K562 (cell line): ENCODE data around the gene RGS3. TPM values are rescaled to one million over a fixed set of nuclear protein-coding genes. Genes with fewer than 3 reads are reported as not detected.

Experiments
- ZFP30 ChIP-seq: fragments of 250-450 bp; sonication (Bioruptor Pico); IDR thresholded peaks from 2 replicates; pipeline ENCODE4 v1.8.0; 2022; ENCODE audit warnings: moderate library complexity, mild to moderate bottlenecking, inconsistent platforms, borderline replicate concordance
- polyA plus RNA-seq, 8 experiments: library from polyadenylated mRNA; depleted of rRNA in 4 of 8; stranded (reverse) in 5 of 8; unstranded in 3 of 8; fragments of >200 nt; fragmentation: Nextera tagmentation in 2 of 8; fragmentation: Illumina TruSeq in 1 of 8; extraction: Ambion mirVana in 2 of 8; extraction: Trizol in 1 of 8; gene quantifications; 2 replicates each; pipeline versions ENCODE4 v1.2.1 to v1.2.3, GENCODE V29; 2011 to 2014; ENCODE audit warnings: inconsistent platforms in 1 of 8, missing spikeins in 1 of 8
- total RNA-seq, 7 experiments: library from RNA; depleted of rRNA in 6 of 7; stranded (reverse); fragments of >200 nt in 6 of 7; fragmentation: Illumina TruSeq in 2 of 7; extraction: Trizol in 2 of 7; gene quantifications; 2 replicates each; pipeline versions ENCODE4 v1.2.1 to v1.2.3, GENCODE V29; 2011 to 2021; ENCODE audit warnings: low replicate concordance in 1 of 7
- TF ChIP-seq, protein P1 (sequence below), 2 experiments: fragments of 450-650 bp in 1 of 2; sonication (generic) in 1 of 2; formaldehyde crosslinking in 1 of 2; IDR thresholded peaks; 2 replicates each; pipeline versions ENCODE4 v1.7.1 to v1.9.0; 2016 to 2022; ENCODE audit warnings: inconsistent platforms in 1 of 2, mild to moderate bottlenecking in 1 of 2, missing genetic modification reagents in 1 of 2

Gene RGS3
- total and polyA plus RNA-seq, 9 of the 15 experiments (the other 6 are each of a cell fraction or from before 2014, with no cell fraction given): 0.08 to 2.9 (median 0.95) TPM

- TF ChIP-seq, protein P1, sequence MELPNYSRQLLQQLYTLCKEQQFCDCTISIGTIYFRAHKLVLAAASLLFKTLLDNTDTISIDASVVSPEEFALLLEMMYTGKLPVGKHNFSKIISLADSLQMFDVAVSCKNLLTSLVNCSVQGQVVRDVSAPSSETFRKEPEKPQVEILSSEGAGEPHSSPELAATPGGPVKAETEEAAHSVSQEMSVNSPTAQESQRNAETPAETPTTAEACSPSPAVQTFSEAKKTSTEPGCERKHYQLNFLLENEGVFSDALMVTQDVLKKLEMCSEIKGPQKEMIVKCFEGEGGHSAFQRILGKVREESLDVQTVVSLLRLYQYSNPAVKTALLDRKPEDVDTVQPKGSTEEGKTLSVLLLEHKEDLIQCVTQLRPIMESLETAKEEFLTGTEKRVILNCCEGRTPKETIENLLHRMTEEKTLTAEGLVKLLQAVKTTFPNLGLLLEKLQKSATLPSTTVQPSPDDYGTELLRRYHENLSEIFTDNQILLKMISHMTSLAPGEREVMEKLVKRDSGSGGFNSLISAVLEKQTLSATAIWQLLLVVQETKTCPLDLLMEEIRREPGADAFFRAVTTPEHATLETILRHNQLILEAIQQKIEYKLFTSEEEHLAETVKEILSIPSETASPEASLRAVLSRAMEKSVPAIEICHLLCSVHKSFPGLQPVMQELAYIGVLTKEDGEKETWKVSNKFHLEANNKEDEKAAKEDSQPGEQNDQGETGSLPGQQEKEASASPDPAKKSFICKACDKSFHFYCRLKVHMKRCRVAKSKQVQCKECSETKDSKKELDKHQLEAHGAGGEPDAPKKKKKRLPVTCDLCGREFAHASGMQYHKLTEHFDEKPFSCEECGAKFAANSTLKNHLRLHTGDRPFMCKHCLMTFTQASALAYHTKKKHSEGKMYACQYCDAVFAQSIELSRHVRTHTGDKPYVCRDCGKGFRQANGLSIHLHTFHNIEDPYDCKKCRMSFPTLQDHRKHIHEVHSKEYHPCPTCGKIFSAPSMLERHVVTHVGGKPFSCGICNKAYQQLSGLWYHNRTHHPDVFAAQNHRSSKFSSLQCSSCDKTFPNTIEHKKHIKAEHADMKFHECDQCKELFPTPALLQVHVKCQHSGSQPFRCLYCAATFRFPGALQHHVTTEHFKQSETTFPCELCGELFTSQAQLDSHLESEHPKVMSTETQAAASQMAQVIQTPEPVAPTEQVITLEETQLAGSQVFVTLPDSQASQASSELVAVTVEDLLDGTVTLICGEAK (IDR thresholded peaks at IDR 0.05): no peak
- TF ChIP-seq, protein P1 (CRISPR knock-in tag; IDR thresholded peaks at IDR 0.05): no peak
- no peak for TF ChIP-seq ZFP30
Observed at GRCh38 chr9:113516840-113517577, 53.5 kb downstream of the RGS3 start (continued).
